Activated naive CD8-positive, alpha-beta T cell treated with anti-CD3 and anti-CD28 coated beads, Interleukin-2, amount 50 U/mL, for 24 hours (primary cell): ENCODE results near the gene SPEM2.
A peak's percentile ranks its signal among the peaks of the same experiment; 100 is the strongest.

Experiments used
- ATAC-seq: fragments of 150-1000 bp; cut with Tn5 transposase; one replicate; pipeline ENCODE4 v1.10.0; 2021
- DNase-seq: peaks from one replicate; pipeline ENCODE4 v3.0.0; 2021
- H3K27ac Mint-ChIP-seq: one replicate; pipeline ENCODE4 v1.8.0; 2021; ENCODE audit warnings: mild to moderate bottlenecking, mixed read lengths
- H3K27me3 Mint-ChIP-seq: one replicate; pipeline ENCODE4 v1.8.0; 2021; ENCODE audit warnings: mixed read lengths
- H3K36me3 Mint-ChIP-seq: one replicate; pipeline ENCODE4 v1.8.0; 2021; ENCODE audit warnings: low read depth, mixed read lengths
- H3K4me1 Mint-ChIP-seq: one replicate; pipeline ENCODE4 v1.8.0; 2021; ENCODE audit warnings: mixed read lengths
- H3K4me3 Mint-ChIP-seq: one replicate; pipeline ENCODE4 v1.8.0; 2021; ENCODE audit warnings: mild to moderate bottlenecking, moderate library complexity, mixed read lengths
- H3K9me3 Mint-ChIP-seq: one replicate; pipeline ENCODE4 v1.8.0; 2021; ENCODE audit warnings: mixed read lengths

The SPEM2 gene

GRCh38 chr17:7393613-7394451 is 31.6 kb upstream of the SPEM2 start:
- peaks cover 20% of the 10 kb centered on the region for H3K4me1 Mint-ChIP-seq
- no peaks in the 10 kb centered on the region for H3K9me3 Mint-ChIP-seq
- H3K27ac Mint-ChIP-seq = peak overlapping the region; percentile 82
- no peaks in the 10 kb centered on the region for H3K27me3 Mint-ChIP-seq
- peak overlapping the region; percentile 94 for H3K4me3 Mint-ChIP-seq
- DNase-seq (peak; percentile 61), ATAC-seq (peak; percentile 60)
- peaks cover 11% of the 10 kb centered on the region for H3K36me3 Mint-ChIP-seq

GRCh38 chr17:7394452-7395191 is 30.8 kb upstream of the SPEM2 start, which contains the start of gene PLSCR3:
Gene PLSCR3, minus strand, starts transcription at chr17:7394525. Its CDS starts 415 bp downstream, at chr17:7394110.
- Mint-ChIP-seq H3K4me1 (peaks cover 20% of the 10 kb centered on the region), H3K4me3 (peak within 1 kb of the TSS; percentile 94), H3K9me3 (no peaks in the 10 kb centered on the region), H3K36me3 (peaks cover 6% of the 10 kb centered on the region), H3K27ac (peak within 1 kb of the TSS; percentile 90), H3K27me3 (no peaks in the 10 kb centered on the region)
- peak; percentile 88 for ATAC-seq
- DNase-seq = peak; percentile 89

- peaks cover 18% of the 10 kb centered on the region for H3K4me1 Mint-ChIP-seq
- peak overlapping the region; percentile 9 for H3K4me3 Mint-ChIP-seq
- peaks cover 2% of the 10 kb centered on the region for H3K36me3 Mint-ChIP-seq
- no peaks in the 10 kb centered on the region for H3K27me3 Mint-ChIP-seq
- ATAC-seq (no peak), DNase-seq (no peak)
- H3K9me3 Mint-ChIP-seq = no peaks in the 10 kb centered on the region
- H3K27ac Mint-ChIP-seq = no peak overlapping the region
Observed at GRCh38 chr17:7396147-7396546, 29.3 kb upstream of the SPEM2 start.

GRCh38 chr17:7398612-7399011 is 26.8 kb upstream of the SPEM2 start:
- no peak for ATAC-seq
- no peak for DNase-seq
- Mint-ChIP-seq H3K9me3 (no peaks in the 10 kb centered on the region), H3K4me3 (no peak overlapping the region), H3K36me3 (no peaks in the 10 kb centered on the region), H3K27ac (no peak overlapping the region), H3K27me3 (no peaks in the 10 kb centered on the region), H3K4me1 (peaks cover 15% of the 10 kb centered on the region)

DNA sequence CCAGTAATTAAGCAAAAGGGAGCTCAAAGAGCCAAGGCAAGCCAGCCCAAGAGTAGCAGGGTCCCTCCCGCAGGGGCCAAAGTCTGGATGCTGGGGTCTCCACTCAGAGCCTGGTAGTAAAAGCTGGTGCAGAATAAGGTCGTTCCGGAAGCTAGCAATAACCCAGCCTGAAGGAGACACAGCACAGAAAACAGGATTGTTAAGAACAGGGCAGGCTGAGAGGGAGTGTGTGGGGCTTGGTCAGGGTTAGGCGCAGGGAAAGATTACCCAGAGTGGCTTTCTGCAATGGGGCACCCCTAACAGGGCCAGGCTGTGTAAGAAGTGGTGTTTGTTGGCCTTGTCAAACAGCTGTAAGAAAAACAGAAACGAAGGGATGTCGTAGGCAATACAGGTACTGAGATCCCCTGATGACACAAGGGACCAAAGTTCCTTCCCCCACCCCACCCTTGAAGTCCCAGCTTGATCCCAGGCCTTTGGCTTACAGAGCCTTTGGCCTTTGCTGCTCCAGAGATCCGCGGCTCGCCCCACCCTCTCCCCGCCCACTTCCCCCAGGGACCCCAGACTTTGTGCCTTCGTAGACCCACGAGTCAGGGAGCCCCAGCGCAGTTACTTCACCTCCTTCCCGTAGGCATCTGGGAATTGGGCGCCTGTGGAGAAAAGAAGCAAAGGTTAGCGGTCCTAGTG is 22.2 kb upstream of the SPEM2 start:
- Mint-ChIP-seq H3K27me3 (peaks cover 3% of the 10 kb centered on the region), H3K36me3 (no peaks in the 10 kb centered on the region), H3K9me3 (no peaks in the 10 kb centered on the region), H3K27ac (peak overlapping the region; percentile 90), H3K4me1 (peaks cover 18% of the 10 kb centered on the region), H3K4me3 (peak overlapping the region; percentile 89)
- DNase-seq (peak; percentile 43), ATAC-seq (no peak)

- no peaks in the 10 kb centered on the region for H3K9me3 Mint-ChIP-seq
- peaks cover 18% of the 10 kb centered on the region for H3K4me1 Mint-ChIP-seq
- H3K36me3 Mint-ChIP-seq = no peaks in the 10 kb centered on the region
- DNase-seq (no peak), ATAC-seq (peak; percentile 48)
- H3K4me3 Mint-ChIP-seq = peak overlapping the region; percentile 89
- peaks cover 3% of the 10 kb centered on the region for H3K27me3 Mint-ChIP-seq
- H3K27ac Mint-ChIP-seq = peak overlapping the region; percentile 90
Observed at GRCh38 chr17:7403727-7403976, 21.8 kb upstream of the SPEM2 start.

- Mint-ChIP-seq H3K36me3 (no peaks in the 10 kb centered on the region), H3K9me3 (no peaks in the 10 kb centered on the region), H3K4me3 (peak within 1 kb of the TSS; percentile 89), H3K27ac (peak within 1 kb of the TSS; percentile 90), H3K27me3 (peaks cover 3% of the 10 kb centered on the region), H3K4me1 (peaks cover 19% of the 10 kb centered on the region)
- ATAC-seq = peak; percentile 94
- peak; percentile 92 for DNase-seq
Observed at GRCh38 chr17:7403977-7404736, 21.3 kb upstream of the SPEM2 start, which contains the start of gene TMEM256. Gene TMEM256, minus strand, starts transcription at chr17:7404097. Its CDS starts 13 bp downstream, at chr17:7404084.

GRCh38 chr17:7404737-7405349 is 20.6 kb upstream of the SPEM2 start:
- peak overlapping the region; percentile 89 for H3K4me3 Mint-ChIP-seq
- ATAC-seq = peak; percentile 27
- H3K36me3 Mint-ChIP-seq = no peaks in the 10 kb centered on the region
- peak; percentile 68 for DNase-seq
- H3K9me3 Mint-ChIP-seq = no peaks in the 10 kb centered on the region
- peaks cover 20% of the 10 kb centered on the region for H3K4me1 Mint-ChIP-seq
- H3K27ac Mint-ChIP-seq = no peak overlapping the region
- peaks cover 3% of the 10 kb centered on the region for H3K27me3 Mint-ChIP-seq

DNA sequence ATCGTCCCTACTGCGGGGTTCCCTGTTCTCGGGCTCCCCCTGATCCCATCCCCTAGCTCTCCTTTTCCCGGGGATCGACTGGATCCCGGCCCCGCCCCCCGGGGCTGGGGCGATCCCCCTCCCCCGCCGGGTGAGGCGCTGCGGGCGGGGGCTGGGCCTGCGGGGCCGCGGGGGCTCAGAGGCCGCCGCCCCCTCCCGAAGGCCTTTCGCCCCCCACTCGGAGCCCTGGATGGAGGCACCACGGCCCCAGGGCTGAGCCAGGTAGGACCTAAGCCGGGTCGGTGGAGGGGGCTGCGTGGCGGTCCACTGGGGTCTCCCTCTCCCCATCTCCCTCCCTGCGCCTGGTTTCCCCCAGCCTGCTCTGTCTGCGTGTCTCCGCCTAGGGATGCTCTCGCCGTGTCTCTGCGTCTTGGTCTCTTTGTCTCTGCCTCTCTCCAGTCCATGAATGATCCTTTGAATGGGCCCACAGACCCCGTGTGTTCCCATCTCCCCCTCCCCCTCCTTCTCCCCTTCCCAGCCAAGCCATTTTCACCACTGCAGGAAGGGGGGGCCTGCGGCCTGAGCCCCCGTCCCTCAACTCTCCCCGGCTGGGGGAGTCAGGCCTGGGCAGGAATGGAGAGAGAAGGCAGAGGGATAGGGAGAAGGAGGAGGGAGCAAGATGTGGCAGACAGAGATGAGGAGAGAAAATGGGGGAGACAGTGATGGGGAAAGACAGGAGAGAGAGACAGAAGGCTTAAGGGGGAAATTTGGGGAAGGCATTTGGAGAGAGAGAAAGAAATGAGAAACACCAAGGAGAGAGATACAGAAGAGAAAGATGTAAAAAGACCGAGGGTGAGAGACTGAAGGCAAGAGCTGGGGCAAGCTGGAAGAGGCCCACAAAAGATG is 19.8 kb upstream of the SPEM2 start:
- peak overlapping the region; percentile 74 for H3K4me3 Mint-ChIP-seq
- H3K27ac Mint-ChIP-seq = no peak overlapping the region
- no peaks in the 10 kb centered on the region for H3K36me3 Mint-ChIP-seq
- DNase-seq (no peak), ATAC-seq (no peak)
- H3K4me1 Mint-ChIP-seq = peaks cover 20% of the 10 kb centered on the region
- H3K9me3 Mint-ChIP-seq = no peaks in the 10 kb centered on the region
- peaks cover 3% of the 10 kb centered on the region for H3K27me3 Mint-ChIP-seq

GRCh38 chr17:7406235-7406825 is 19.1 kb upstream of the SPEM2 start:
- peaks cover 3% of the 10 kb centered on the region for H3K27me3 Mint-ChIP-seq
- H3K36me3 Mint-ChIP-seq = no peaks in the 10 kb centered on the region
- no peaks in the 10 kb centered on the region for H3K9me3 Mint-ChIP-seq
- no peak for DNase-seq
- no peak overlapping the region for H3K27ac Mint-ChIP-seq
- H3K4me3 Mint-ChIP-seq = peak overlapping the region; percentile 73
- ATAC-seq = no peak
- H3K4me1 Mint-ChIP-seq = peaks cover 20% of the 10 kb centered on the region

- Mint-ChIP-seq H3K9me3 (no peaks in the 10 kb centered on the region), H3K27me3 (peaks cover 3% of the 10 kb centered on the region), H3K27ac (no peak overlapping the region), H3K4me1 (peaks cover 18% of the 10 kb centered on the region), H3K4me3 (no peak overlapping the region), H3K36me3 (no peaks in the 10 kb centered on the region)
- ATAC-seq = no peak
- DNase-seq = no peak
Observed at GRCh38 chr17:7407082-7407481, 18.3 kb upstream of the SPEM2 start.

- ATAC-seq (no peak), DNase-seq (no peak)
- no peak within 1 kb of the TSS for H3K27ac Mint-ChIP-seq
- H3K4me1 Mint-ChIP-seq = peaks cover 17% of the 10 kb centered on the region
- peaks cover 3% of the 10 kb centered on the region for H3K27me3 Mint-ChIP-seq
- no peak within 1 kb of the TSS for H3K4me3 Mint-ChIP-seq
- no peaks in the 10 kb centered on the region for H3K9me3 Mint-ChIP-seq
- H3K36me3 Mint-ChIP-seq = no peaks in the 10 kb centered on the region
Observed at GRCh38 chr17:7407485-7408251, 17.7 kb upstream of the SPEM2 start, which contains the start of gene NLGN2. Gene NLGN2, plus strand, starts transcription at chr17:7407845. Its CDS starts 411 bp downstream, at chr17:7408256.
